ENCODE results near the gene AHI1. TPM values are rescaled to one million over a fixed set of nuclear protein-coding genes. Genes with fewer than 3 reads are reported as not detected.

Gene AHI1
- total and polyA plus RNA-seq, 2 donors from 2014 or later, result 9.1 to 28.5 TPM

GRCh38 chr6:135323979-135324378 lies 173.6 kb downstream of the AHI1 start:
- H3K27me3 ChIP-seq (ENCODE audit: control insufficient read depth, insufficient read depth, low read length), result no peaks in the 10 kb centered on the region
- intact Hi-C loops (cut with DNase I), result no loop called here
- no peak overlapping the region for H3K4me3 ChIP-seq (ENCODE audit: low read length in 3 of 3)
- H3K9ac ChIP-seq (ENCODE audit: low read length in 3 of 3), result no peak overlapping the region
- no peaks in the 10 kb centered on the region for H3K4me1 ChIP-seq (ENCODE audit: control insufficient read depth in 2 of 3, insufficient read depth in 2 of 3, low read depth in 1 of 3, low read length in 3 of 3)
- no peak for TF ChIP-seq CTCF (IDR thresholded peaks at IDR 0.05; ENCODE audit: borderline replicate concordance, extremely low read depth, insufficient read depth)
- H3K9me3 ChIP-seq (ENCODE audit: control insufficient read depth in 2 of 3, insufficient read depth in 1 of 3, low read length in 3 of 3), result no peaks in the 10 kb centered on the region
- peaks cover 0 to 2% (median 0%) of the 10 kb centered on the region in 3 donors for H3K36me3 ChIP-seq (ENCODE audit: control insufficient read depth in 2 of 3, insufficient read depth in 3 of 3, low read length in 3 of 3)
- FAIRE-seq (no peak), DNase-seq (no peak)
- no peak overlapping the region for H3K27ac ChIP-seq (ENCODE audit: low read depth in 2 of 2, low read length in 2 of 2)

GRCh38 chr6:135323202-135323668 lies 174.3 kb downstream of the AHI1 start:
- FAIRE-seq, result no peak

GRCh38 chr6:135322427-135323201 lies 174.9 kb downstream of the AHI1 start:
- no peak for TF ChIP-seq CTCF (IDR thresholded peaks at IDR 0.05; ENCODE audit: borderline replicate concordance, extremely low read depth, insufficient read depth)
- H3K4me3 ChIP-seq (ENCODE audit: low read length in 3 of 3), result no peak overlapping the region
- DNase-seq (peak in 1 of 5 donors; percentile 6), FAIRE-seq (no peak)
- no peaks in the 10 kb centered on the region for H3K4me1 ChIP-seq (ENCODE audit: control insufficient read depth in 2 of 3, insufficient read depth in 2 of 3, low read depth in 1 of 3, low read length in 3 of 3)
- H3K27ac ChIP-seq (ENCODE audit: low read depth in 2 of 2, low read length in 2 of 2), result no peak overlapping the region
- intact Hi-C loops (cut with DNase I), result no loop called here
- H3K9me3 ChIP-seq (ENCODE audit: control insufficient read depth in 2 of 3, insufficient read depth in 1 of 3, low read length in 3 of 3), result no peaks in the 10 kb centered on the region
- peaks cover 0 to 2% (median 0%) of the 10 kb centered on the region in 3 donors for H3K36me3 ChIP-seq (ENCODE audit: control insufficient read depth in 2 of 3, insufficient read depth in 3 of 3, low read length in 3 of 3)
- H3K27me3 ChIP-seq (ENCODE audit: control insufficient read depth, insufficient read depth, low read length), result no peaks in the 10 kb centered on the region
- H3K9ac ChIP-seq (ENCODE audit: low read length in 3 of 3), result no peak overlapping the region

More at GRCh38 chr6:135323202-135323668, 174.3 kb downstream of the AHI1 start:
- no peak for TF ChIP-seq CTCF (IDR thresholded peaks at IDR 0.05; ENCODE audit: borderline replicate concordance, extremely low read depth, insufficient read depth)
- no peak overlapping the region for H3K9ac ChIP-seq (ENCODE audit: low read length in 3 of 3)
- H3K27me3 ChIP-seq (ENCODE audit: control insufficient read depth, insufficient read depth, low read length), result no peaks in the 10 kb centered on the region
- H3K27ac ChIP-seq (ENCODE audit: low read depth in 2 of 2, low read length in 2 of 2), result no peak overlapping the region
- no peaks in the 10 kb centered on the region for H3K9me3 ChIP-seq (ENCODE audit: control insufficient read depth in 2 of 3, insufficient read depth in 1 of 3, low read length in 3 of 3)
- H3K36me3 ChIP-seq (ENCODE audit: control insufficient read depth in 2 of 3, insufficient read depth in 3 of 3, low read length in 3 of 3), result peaks cover 0 to 2% (median 0%) of the 10 kb centered on the region in 3 donors
- H3K4me1 ChIP-seq (ENCODE audit: control insufficient read depth in 2 of 3, insufficient read depth in 2 of 3, low read depth in 1 of 3, low read length in 3 of 3), result no peaks in the 10 kb centered on the region
- DNase-seq, result no peak
- no peak overlapping the region for H3K4me3 ChIP-seq (ENCODE audit: low read length in 3 of 3)
- intact Hi-C loops (cut with DNase I), result no loop called here
